Cardiac fibroblast (primary cell): ENCODE results near the gene SEPTIN2.
A peak's percentile ranks its signal among the peaks of the same experiment; 100 is the strongest.
"Not testable (repeated sequence)": the region's sequence is repeated elsewhere in the genome, so short reads cannot be mapped to it uniquely, and the experiment has no call there.

Experiments
- DNase-seq, 2 donors: peaks; one replicate each; pipeline versions ENCODE4 v3.0.0 to v3.0.0-alpha.2; 2010; ENCODE audit warnings: low read depth in 2 of 2
- H3K4me3 ChIP-seq, 2 donors: replicated peaks in 1 of 2; 1 replicate in 1 of 2; 2 replicates in 1 of 2; pipeline ENCODE4 v1.5.1; 2011; ENCODE audit warnings: low read depth in 2 of 2, low read length in 2 of 2, mild to moderate bottlenecking in 2 of 2, moderate library complexity in 1 of 2
- TF ChIP-seq, protein P1 (sequence below): IDR thresholded peaks from one replicate; pipeline ENCODE4 v1.5.1; 2011; ENCODE audit warnings: low read depth, mild to moderate bottlenecking, low read length, inconsistent platforms

SEPTIN2 gene

DNA sequence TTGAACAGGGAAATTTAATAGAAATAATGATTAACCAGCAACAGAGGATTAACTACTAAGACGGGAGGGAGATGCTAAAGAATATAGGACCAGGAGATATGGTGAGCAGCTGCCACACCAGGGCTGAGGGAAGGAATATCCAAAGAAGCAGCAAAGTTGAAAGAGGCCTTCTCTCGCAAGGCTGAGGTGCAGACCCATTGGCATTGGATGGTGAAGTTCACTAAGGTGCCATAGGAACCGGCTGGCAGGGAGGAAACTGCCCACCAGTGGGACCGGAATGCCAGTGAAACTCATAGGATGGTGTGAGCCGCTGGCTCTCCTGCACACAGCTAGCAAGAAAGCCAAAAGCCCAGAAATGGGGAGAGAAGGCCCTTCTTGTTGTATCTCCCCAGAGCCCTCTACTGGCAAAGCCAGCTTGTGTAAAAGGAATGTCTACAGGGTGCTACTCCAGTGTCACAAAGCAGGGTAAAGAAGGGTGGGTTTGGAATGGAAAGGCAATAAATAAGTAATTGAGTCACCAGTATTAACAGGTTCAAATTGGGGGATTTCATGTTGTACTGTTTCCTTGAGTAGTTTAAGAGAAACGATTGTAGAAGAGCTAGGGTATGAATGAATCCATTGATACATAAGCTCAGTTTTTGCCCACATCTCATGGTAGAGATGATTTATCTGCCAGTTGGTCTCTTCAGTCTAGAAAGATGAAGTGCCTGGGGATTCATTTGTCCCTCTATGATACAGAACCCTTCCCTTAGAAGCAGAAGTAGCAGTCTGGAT, 76.4 kb downstream of the SEPTIN2 start:
- DNase-seq, result peak; percentile 43 to 60
- TF ChIP-seq, protein P1, sequence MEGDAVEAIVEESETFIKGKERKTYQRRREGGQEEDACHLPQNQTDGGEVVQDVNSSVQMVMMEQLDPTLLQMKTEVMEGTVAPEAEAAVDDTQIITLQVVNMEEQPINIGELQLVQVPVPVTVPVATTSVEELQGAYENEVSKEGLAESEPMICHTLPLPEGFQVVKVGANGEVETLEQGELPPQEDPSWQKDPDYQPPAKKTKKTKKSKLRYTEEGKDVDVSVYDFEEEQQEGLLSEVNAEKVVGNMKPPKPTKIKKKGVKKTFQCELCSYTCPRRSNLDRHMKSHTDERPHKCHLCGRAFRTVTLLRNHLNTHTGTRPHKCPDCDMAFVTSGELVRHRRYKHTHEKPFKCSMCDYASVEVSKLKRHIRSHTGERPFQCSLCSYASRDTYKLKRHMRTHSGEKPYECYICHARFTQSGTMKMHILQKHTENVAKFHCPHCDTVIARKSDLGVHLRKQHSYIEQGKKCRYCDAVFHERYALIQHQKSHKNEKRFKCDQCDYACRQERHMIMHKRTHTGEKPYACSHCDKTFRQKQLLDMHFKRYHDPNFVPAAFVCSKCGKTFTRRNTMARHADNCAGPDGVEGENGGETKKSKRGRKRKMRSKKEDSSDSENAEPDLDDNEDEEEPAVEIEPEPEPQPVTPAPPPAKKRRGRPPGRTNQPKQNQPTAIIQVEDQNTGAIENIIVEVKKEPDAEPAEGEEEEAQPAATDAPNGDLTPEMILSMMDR, result peak; percentile 44
- H3K4me3 ChIP-seq, result no peak overlapping the region

DNA sequence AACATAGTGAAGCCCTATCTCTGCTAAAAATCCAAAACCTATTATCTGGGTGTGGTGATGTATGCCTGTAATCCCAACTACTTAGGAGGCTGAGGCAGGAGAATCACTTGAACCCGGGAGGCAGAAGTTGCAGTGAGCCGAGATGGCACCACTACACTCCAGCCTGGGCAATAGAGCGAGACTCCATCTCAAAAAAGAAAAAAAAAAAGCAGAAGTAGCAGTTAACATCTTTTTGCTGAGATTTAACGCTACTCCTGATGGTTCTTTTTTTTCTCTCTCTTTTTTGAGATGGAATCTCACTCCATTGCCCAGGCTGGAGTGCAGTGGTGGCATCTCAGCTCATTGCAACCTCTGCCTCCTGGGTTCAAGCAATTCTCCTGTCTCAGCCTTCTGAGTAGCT, 77.0 kb downstream of the SEPTIN2 start:
- H3K4me3 ChIP-seq, DNase-seq: not testable (repeated sequence)

DNA sequence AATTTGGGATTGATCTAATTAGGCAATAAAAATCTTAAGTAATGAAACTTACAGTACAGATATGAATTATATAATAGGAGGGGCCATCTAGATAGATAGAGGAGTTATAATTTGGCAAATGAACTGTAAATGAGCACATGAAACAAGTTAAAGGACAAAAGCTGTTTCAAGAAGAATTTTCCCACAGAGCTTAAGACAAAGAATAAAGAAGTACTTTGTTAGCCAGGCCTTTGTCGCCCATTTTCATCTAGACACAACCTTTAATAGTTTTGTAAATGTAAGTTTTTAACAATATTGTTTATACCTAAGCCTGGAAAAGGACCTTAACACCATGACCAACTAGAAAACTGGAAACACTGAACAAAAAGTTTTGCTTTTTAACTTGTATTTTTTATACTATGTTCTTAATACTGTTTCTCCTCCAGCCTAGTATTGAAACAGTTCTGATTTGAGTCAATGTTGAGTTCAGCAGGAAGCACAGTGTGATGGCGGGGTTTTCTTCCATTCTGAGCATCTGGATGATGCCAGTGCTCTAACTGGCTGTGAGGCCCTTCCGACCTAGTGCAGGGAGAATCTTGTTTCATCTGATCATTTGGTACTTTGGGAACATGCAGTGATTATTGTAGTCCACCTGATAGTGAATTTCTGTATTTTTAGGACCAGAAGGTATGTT, 77.9 kb downstream of the SEPTIN2 start:
- no peak for DNase-seq
- no peak overlapping the region for H3K4me3 ChIP-seq
- TF ChIP-seq, protein P1, result no peak

DNA sequence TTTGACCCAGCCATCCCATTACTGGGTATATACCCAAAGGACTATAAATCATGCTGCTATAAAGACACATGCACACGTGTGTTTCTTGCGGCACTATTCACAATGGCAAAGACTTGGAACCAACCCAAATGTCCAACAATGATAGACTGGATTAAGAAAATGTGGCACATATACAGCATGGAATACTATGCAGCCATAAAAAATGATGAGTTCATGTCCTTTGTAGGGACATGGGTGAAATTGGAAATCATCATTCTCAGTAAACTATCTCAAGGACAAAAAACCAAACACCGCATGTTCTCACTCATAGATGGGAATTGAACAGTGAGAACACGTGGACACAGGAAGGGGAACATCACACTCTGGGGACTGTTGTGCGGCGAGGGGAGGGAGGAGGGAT, 81.1 kb downstream of the SEPTIN2 start:
- DNase-seq, H3K4me3 ChIP-seq: not testable (repeated sequence)

DNA sequence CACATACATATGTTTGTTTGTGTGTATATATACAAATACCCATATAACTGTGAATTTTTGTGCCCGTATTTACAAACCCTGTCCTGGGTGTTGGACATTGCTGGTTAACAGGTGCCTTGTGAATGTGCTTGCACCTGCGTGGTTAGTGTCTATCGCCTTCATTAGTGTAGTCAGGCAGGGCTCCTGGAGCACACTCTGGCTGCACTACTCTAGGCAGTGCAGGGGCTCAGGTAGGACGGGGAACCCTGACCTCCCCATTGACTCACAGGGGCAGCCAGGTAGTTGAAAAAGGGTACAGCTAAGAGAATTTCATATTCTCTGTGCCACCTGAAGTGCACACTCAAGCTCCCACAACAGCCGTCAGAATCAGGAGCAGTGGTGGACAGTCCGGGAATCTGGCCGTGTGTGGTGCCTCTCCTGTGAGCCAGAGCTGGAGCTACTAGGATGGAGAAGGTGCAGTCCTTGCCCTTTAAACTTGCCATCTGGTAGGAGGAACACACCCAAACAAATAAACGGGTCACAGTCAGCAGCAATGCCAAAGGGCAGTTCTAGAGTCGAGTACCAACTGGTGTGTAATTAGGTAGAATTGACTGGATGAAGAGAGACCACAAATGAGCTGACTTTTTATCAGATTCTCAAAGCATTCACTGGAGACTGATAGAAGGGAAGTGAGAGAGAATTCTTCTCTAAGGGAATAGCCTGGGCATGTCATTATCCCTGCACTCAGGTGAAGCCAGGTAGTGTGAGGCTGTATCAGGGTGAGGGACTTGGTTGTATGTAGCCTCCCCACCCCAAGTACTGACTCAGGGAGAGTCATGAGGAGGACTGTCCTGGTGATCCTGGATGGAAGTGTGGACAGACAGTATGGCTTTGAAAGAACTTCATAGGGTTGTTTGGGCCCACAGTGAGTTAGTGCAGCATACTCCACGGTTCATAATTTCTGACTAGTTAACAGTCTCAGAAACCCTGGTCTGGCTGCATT, 84.5 kb downstream of the SEPTIN2 start:
- H3K4me3 ChIP-seq, result no peak overlapping the region
- DNase-seq, result no peak
- TF ChIP-seq, protein P1, result no peak
